ENCODE results near the gene XIRP1. TPM values are rescaled to one million over a fixed set of nuclear protein-coding genes. Genes with fewer than 3 reads are reported as not detected.

XIRP1 gene
- total and polyA plus RNA-seq, 2 of the 13 experiments (the other 11 are each of a cell fraction or from before 2014, with no cell fraction given), result not detected

DNA sequence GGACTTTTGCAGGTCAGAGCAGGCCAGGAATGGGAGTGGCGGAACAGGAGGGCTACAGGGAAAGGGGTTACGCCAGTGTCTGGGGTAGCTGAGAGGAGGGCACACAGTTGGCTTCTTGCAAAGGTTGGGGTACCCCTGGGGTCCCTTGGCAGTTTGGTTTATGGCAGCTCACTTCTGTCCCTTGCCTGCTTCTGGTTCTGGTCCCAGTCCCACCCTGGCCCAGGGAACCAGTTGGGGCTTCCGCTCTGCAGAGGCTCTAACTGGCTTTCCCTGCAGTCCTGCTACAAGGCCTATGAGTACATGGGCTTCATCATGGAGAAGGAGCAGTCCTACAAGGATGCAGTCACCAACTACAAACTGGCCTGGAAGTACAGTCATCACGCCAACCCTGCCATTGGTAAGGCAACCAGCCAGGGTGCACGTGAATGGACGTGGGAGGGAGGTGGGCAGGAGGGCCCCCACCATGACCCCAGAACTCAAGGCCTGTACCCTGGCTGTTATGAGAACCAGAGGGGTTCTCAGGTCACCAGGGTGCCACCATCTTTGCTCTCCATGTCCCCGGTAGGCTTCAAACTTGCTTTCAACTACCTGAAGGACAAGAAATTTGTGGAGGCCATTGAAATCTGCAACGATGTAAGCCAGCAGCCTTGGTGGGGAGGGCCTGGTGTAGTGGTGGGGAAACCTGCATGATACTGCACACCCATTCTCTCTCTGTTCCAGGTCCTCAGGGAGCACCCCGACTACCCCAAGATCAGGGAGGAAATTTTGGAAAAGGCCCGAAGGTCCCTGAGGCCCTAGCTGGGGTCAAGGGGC lies 54.2 kb downstream of the XIRP1 start:
- H3K4me1 ChIP-seq (ENCODE audit: insufficient read depth, low read length), result no peaks in the 10 kb centered on the region
- DNase-seq (ENCODE audit: low spot score) (no peak), FAIRE-seq (no peak), ATAC-seq (peak; percentile 3; the same call in 2 of the 3 replicates)
- H3K27ac ChIP-seq (ENCODE audit: extremely low read length, insufficient read depth, low read length), result no peak overlapping the region
- no peak overlapping the region for H3K4me3 ChIP-seq (replicated peaks in 1 of 3; ENCODE audit: insufficient read depth in 1 of 3, low read depth in 2 of 3, low read length in 3 of 3)
- ChIA-PET CTCF (ENCODE audit: low intra/inter-chr PET ratio, low total read pairs) (no interaction called here), POLR2A (no interaction called here)
- 80% methylated on average over 7 of the region's 10 CpGs for WGBS (ENCODE audit: low lambda C conversion rate)
- H3K79me2 ChIP-seq (ENCODE audit: insufficient read depth, low read length), result no peaks in the 10 kb centered on the region
- H2AFZ ChIP-seq (ENCODE audit: low read length), result no peak overlapping the region
- intact Hi-C loops (cut with micrococcal nuclease; ENCODE audit: unreplicated experiment), result no loop called here
- 0 out of 5 replicates have a peak, but pooled peaks cover 0 to 1% of the 10 kb centered on the region in 2 experiments for H3K27me3 ChIP-seq (ENCODE audit: control insufficient read depth in 1 of 2, insufficient read depth in 2 of 2, low read length in 2 of 2)
- no TSS peak for BruUV-seq (replicated peaks)
- no peaks in the 10 kb centered on the region for H3K9me3 ChIP-seq (ENCODE audit: low read length)
- in situ Hi-C loops (cut with HindIII; ENCODE audit: extremely low pct_ligation_motif_present, low pct_unique_long_range_greater_than_20kb), result no loop called here
- no peak overlapping the region for H3K9ac ChIP-seq (ENCODE audit: insufficient read depth, low read depth, low read length)
- H4K20me1 ChIP-seq (ENCODE audit: insufficient read depth, low read length), result peaks cover 3% of the 10 kb centered on the region; the same call in 1 of the 2 replicates
- peaks cover 8 to 16% of the 10 kb centered on the region in 2 experiments; a peak in 4 of 5 replicates for H3K36me3 ChIP-seq (replicated peaks in 1 of 2; ENCODE audit: control insufficient read depth in 1 of 2, insufficient read depth in 2 of 2, low read length in 2 of 2)
- no peak for TF ChIP-seq ZNF549 (CRISPR knock-in tag; IDR thresholded peaks at IDR 0.05)
- no peak for TF ChIP-seq ZNF138 (CRISPR knock-in tag; IDR thresholded peaks at IDR 0.05; ENCODE audit: low read depth)
- TF ChIP-seq KLF12 (CRISPR knock-in tag; IDR thresholded peaks at IDR 0.05; ENCODE audit: borderline replicate concordance), result no peak
- no peak for TF ChIP-seq SNAPC2 (CRISPR knock-in tag; IDR thresholded peaks at IDR 0.05)
- TF ChIP-seq, protein P1, sequence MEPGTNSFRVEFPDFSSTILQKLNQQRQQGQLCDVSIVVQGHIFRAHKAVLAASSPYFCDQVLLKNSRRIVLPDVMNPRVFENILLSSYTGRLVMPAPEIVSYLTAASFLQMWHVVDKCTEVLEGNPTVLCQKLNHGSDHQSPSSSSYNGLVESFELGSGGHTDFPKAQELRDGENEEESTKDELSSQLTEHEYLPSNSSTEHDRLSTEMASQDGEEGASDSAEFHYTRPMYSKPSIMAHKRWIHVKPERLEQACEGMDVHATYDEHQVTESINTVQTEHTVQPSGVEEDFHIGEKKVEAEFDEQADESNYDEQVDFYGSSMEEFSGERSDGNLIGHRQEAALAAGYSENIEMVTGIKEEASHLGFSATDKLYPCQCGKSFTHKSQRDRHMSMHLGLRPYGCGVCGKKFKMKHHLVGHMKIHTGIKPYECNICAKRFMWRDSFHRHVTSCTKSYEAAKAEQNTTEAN (CRISPR knock-in tag; conservative IDR thresholded peaks at IDR 0.05), result no peak
- TF ChIP-seq GABPA (IDR thresholded peaks at IDR 0.05; ENCODE audit: low read depth, low read length), result no peak
- no peak for TF ChIP-seq GABPA (CRISPR knock-in tag; IDR thresholded peaks at IDR 0.05; ENCODE audit: low read depth)
- TF ChIP-seq ZBTB20 (CRISPR knock-in tag; IDR thresholded peaks at IDR 0.05; ENCODE audit: borderline replicate concordance, low read depth), result no peak
- TF ChIP-seq ZNF749 (CRISPR knock-in tag; IDR thresholded peaks at IDR 0.05; ENCODE audit: borderline replicate concordance), result no peak
- no peak for TF ChIP-seq ZNF431 (CRISPR knock-in tag; IDR thresholded peaks at IDR 0.05; ENCODE audit: borderline replicate concordance, low read depth)
- no peak for TF ChIP-seq ESRRA (CRISPR knock-in tag; IDR thresholded peaks at IDR 0.05; ENCODE audit: low read depth)
- no peak for TF ChIP-seq CCDC6 (CRISPR knock-in tag; IDR thresholded peaks at IDR 0.05)
- no peak for TF ChIP-seq SNAI1 (CRISPR knock-in tag; IDR thresholded peaks at IDR 0.05; ENCODE audit: borderline replicate concordance)
- TF ChIP-seq ZNF274 (CRISPR knock-in tag; IDR thresholded peaks at IDR 0.05), result no peak
- no peak for TF ChIP-seq NONO (IDR thresholded peaks at IDR 0.05)
- no peak for TF ChIP-seq NONO (CRISPR knock-in tag; conservative IDR thresholded peaks at IDR 0.05)
- H3K4me2 ChIP-seq (ENCODE audit: low read depth, low read length), result no peak overlapping the region
